Measurements from ENCODE around the gene ZNF322.

- no peak for TF ChIP-seq CTCF (IDR thresholded peaks at IDR 0.05)
- no peak for TF ChIP-seq POLR2A (IDR thresholded peaks at IDR 0.05)
These were observed 18.7 kb downstream of the ZNF322 start for GRCh38 chr6:26640806-26641205.

All from uterus (tissue), 2 donors.